Measurements from ENCODE around the gene MAPK7. TPM values are rescaled to one million over a fixed set of nuclear protein-coding genes. Genes with fewer than 3 reads are reported as not detected.

The MAPK7 gene
- polyA plus RNA-seq, 2 of the 4 experiments (the other 2 are of a cell fraction), result 7.2 to 25.8 TPM

- no peak for ATAC-seq
- no peaks in the 10 kb centered on the region for H3K9me3 ChIP-seq
- peak; percentile 7 for FAIRE-seq
- H3K4me2 ChIP-seq, result no peak overlapping the region
- 83% methylated on average over 2 of the region's 2 CpGs for WGBS (ENCODE audit: missing lambda C conversion rate)
- no peak overlapping the region for H3K4me3 ChIP-seq
- TF ChIP-seq KDM5A (IDR thresholded peaks at IDR 0.05) (no peak), FOSB (CRISPR knock-in tag; IDR thresholded peaks at IDR 0.05) (no peak), FOXS1 (CRISPR knock-in tag; IDR thresholded peaks at IDR 0.05) (no peak), USF2 (IDR thresholded peaks at IDR 0.05) (no peak), BCL3 (IDR thresholded peaks at IDR 0.05) (no peak), NPAS2 (CRISPR knock-in tag; IDR thresholded peaks at IDR 0.05; ENCODE audit: borderline replicate concordance) (no peak), ZC3H11A (IDR thresholded peaks at IDR 0.05) (no peak), HMGXB4 (CRISPR knock-in tag; IDR thresholded peaks at IDR 0.05; ENCODE audit: borderline replicate concordance) (no peak), GATA3 (IDR thresholded peaks at IDR 0.05; ENCODE audit: borderline replicate concordance) (no peak), CHD2 (IDR thresholded peaks at IDR 0.05; ENCODE audit: low read length, partially characterized antibody) (no peak), CHD4 (IDR thresholded peaks at IDR 0.05; ENCODE audit: borderline replicate concordance) (no peak), RAD21 (conservative IDR thresholded peaks at IDR 0.05 in 1 of 2, IDR thresholded peaks at IDR 0.05 in 1 of 2) (no peak), ZSCAN20 (CRISPR knock-in tag; IDR thresholded peaks at IDR 0.05) (no peak), CBX2 (IDR thresholded peaks at IDR 0.05; ENCODE audit: borderline replicate concordance, low read depth) (no peak), JUN (IDR thresholded peaks at IDR 0.05) (no peak; a peak in 1 of 5 replicates), MAZ (IDR thresholded peaks at IDR 0.05; ENCODE audit: borderline replicate concordance, low read depth, low read length) (no peak), HOXB13 (CRISPR knock-in tag; IDR thresholded peaks at IDR 0.05; ENCODE audit: low read depth) (no peak)
- H3K4me1 ChIP-seq, result peaks cover 5% of the 10 kb centered on the region; the same call in 2 of the 3 replicates
- no peak for DNase-seq (ENCODE audit: low read depth in 1 of 2, low spot score in 1 of 2)
- H3K27ac ChIP-seq, result no peak overlapping the region
- ChIA-PET POLR2A (interaction anchor here (0.7 kb wide), 1 partner anchor 72 kb away, joined by 3 read pairs; no protein-coding TSS in a partner anchor), CTCF (interaction anchor here (0.7 to 2.6 kb wide), 9 partner anchors 8 to 108 kb away, joined by 3 to 14 read pairs (median 6); partner anchors contain the start of gene B9D1)
These were observed 38.9 kb upstream of the MAPK7 start for GRCh38 chr17:19339341-19339815.

- FAIRE-seq (no peak), ATAC-seq (no peak), DNase-seq (ENCODE audit: low read depth in 1 of 2, low spot score in 1 of 2) (no peak)
- peaks cover 15% of the 10 kb centered on the region for H3K4me1 ChIP-seq
- ChIA-PET POLR2A (no interaction called here), CTCF (interaction anchor here (0.6 to 4.6 kb wide), 8 partner anchors 9 to 106 kb away, joined by 3 to 28 read pairs (median 4); partner anchors contain the start of gene B9D1)
- no peak for TF ChIP-seq ZSCAN20 (CRISPR knock-in tag; IDR thresholded peaks at IDR 0.05)
- TF ChIP-seq HOXA7 (CRISPR knock-in tag; IDR thresholded peaks at IDR 0.05), result no peak
- no peak for TF ChIP-seq CBX8 (IDR thresholded peaks at IDR 0.05)
- no peak for TF ChIP-seq ATOH8 (CRISPR knock-in tag; IDR thresholded peaks at IDR 0.05; ENCODE audit: low read depth)
- no peak for TF ChIP-seq HEYL (CRISPR knock-in tag; IDR thresholded peaks at IDR 0.05)
- H3K4me2 ChIP-seq, result no peak overlapping the region
- no peak overlapping the region for H3K4me3 ChIP-seq
- no peaks in the 10 kb centered on the region for H3K9me3 ChIP-seq
- peak overlapping the region in 1 of 2 experiments; percentile 7; a peak in 1 of 6 replicates for H3K27ac ChIP-seq
- 76% methylated on average over 7 of the region's 7 CpGs for whole genome bisulfite sequencing (ENCODE audit: missing lambda C conversion rate)
These were observed 37.1 kb upstream of the MAPK7 start for GRCh38 chr17:19341211-19341631.
